GM21723 (cell line): Measurements from ENCODE around the gene PRDM11.

Source experiments
- ATAC-seq: cut with Tn5 transposase; IDR thresholded peaks from one replicate; pipeline ENCODE4 v1.9.1; 2021; ENCODE audit warnings: mild to moderate bottlenecking, moderate library complexity; ENCODE audit not compliant: unreplicated experiment

The PRDM11 gene

DNA sequence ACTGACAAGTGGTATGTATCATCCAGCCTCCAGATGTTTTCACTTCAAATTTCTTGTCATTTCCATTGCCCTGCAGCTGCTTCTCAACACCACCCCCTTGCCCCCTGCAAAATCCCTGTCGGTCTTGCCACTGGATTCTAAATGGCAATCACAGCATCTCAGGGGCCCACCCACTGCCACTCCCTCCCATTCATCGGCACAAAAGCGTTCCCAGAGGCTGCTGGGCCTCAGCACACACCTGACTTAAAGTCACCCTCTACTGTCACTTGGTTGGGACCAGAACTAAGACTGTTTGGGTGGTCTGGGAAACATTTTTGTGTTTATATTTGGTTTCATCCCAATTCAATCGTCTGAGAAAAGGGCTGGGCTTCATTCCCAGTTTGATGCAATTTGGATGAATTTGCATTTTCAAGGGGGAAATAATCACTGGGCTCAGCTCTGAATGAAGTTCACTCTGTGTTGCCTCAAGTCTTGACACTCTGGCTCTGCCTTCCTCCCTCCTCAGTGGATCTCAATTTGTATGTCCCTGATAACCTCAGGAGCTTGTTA is 112.6 kb downstream of the PRDM11 start:
- ATAC-seq: no peak

DNA sequence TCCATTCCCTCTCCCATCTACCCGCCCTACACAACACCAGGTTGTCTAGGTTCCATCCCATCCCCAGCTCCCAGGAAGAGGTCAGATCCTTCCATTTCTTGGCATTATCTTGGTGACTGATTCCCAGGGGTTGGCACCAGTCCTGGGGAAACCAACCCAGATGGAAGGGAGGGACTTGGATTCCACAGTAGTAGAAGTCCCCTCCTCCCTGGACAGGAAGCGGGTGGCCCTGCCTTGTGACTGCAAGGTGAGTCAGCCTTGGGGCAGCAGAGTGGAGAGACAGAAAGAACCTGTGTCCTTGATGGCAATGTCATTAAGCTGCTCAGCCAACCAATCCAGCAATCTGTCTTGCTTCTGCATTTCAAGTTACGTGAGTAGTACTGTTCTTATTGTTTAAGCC is 113.2 kb downstream of the PRDM11 start:
- ATAC-seq: no peak

DNA sequence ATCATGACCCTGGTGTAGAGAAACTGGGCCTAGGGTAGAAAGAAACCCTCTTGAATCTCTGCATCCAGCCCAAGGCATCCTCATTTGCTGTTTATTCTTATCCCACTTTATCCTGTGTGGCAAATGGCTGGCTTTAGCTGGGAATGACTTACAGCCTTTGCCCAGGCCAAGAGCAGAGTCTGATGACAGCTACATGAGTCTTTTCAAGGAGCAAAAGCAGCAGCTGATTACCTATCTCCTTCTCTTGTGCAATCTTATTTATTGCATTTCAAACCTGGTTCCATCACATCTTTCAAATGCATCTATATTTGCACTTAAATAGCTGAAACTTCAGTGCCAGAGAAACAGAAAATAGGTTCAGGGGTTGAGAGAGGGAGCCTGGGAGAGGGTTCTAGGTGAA is 113.6 kb downstream of the PRDM11 start:
- no peak for ATAC-seq

DNA sequence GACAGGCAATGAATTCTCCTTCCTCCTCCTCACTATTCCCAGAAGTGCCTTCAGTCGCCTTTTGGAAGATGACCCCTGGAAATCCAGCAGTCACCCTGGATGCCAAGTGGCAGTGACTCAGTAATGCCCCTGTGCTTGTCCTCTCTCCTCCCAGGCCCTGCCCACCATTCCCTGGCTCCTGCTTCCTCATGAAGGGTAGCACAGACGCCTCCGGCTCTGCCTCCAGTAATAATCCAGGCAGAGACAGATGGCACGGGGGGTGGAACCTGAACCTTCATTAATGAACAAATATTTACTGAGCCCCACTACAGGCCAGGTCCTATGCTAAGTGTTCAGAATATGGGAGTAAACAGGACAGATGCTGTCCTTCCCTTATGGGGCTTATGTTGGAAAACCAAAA is 116.5 kb downstream of the PRDM11 start:
- no peak for ATAC-seq

DNA sequence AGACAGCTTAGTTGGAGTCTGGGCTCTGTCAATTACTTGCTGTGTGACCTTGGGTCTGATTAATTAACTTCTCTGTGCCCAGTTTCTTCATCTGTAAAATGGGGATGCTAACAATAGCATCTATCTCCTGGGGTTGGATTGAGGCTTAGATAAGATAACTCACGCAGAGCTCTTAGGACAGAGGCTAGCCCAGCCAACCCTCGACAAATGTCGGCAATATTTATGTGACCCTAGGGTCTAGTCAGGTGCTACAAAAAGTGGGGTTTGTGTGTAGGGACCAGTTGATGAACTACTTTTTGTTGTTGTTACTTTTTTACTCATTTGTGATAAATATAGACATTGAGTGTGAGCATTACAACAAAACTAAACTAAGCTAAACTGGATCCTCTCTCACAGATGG is 117.3 kb downstream of the PRDM11 start:
- ATAC-seq: no peak

DNA sequence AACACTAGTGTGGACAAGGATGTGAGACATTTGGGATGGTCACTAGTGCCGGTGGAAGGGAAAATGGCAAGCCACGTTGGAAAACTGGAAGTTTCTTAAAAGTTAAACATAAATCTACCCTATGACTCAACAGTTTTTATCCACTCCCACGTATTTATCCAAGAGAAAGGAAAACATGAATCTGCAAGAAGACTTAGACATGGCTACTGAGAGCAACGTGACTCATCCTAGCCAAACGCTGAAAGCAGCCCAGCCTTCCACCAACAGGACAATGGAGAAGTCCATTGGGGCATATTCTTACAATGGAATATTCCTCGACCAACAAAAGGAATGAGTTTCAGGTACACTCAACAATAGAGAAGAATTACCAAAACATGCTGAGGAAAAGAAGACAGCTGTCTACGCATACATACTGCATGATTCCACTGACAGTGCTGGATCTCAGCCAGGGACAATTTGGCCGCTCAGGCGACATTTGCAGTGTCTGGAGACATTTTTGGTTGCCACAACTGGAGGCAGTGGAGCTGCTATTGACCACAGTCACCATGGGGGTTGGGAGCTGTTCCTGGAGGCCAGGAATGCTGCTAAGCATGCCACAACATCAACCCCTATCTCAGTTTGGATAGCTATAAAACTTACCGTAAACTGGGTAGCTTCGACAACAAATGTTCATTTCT is 118.5 kb downstream of the PRDM11 start:
- ATAC-seq: no peak

DNA sequence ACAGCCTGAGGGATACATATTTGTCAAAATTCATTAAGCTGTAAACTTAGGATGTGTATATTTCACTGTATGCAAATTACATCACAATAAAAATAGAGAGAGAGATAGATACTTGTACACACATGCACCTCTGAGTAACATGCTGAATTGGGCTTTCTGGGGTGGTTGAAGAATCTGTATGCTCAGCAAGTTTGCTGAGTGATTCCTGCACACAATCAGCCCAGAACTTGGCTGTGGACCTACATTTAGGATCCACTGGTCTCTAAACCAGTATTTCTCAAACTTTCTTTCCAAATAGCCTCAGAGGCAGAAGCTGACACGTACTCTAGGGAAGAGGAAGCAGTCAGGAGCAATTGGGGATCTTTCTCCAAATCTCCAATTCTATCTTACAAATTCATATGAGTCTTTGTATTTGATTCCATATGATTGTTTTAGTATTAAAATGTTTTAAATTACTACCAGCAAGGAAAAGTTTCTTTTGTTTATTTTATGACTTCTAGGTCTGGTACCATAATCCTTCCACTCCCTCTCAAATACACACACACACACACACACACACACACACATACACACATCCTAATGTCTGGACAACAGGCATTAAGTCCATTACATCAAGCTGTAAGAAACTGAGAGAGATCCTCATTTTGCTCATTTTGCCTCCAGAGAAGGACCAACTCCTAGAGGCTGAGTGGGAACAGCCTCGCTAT is 119.7 kb downstream of the PRDM11 start:
- ATAC-seq: no peak

DNA sequence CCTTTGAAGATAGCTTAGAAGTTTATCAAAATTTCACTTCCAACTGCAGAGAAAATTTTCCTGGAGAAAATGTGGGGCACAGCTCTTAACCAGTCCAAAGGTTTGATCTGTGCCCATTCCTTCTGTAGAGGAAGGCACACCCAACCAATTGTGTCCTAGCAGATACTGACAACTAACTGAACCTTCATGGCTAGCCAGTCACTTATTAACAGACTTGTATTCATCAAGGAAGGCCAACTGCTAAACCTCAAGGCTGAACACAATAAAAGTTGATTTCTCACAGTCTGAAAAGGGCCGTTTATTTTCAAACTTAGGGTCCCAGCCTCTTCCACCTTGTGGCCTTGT is 120.2 kb downstream of the PRDM11 start:
- no peak for ATAC-seq

DNA sequence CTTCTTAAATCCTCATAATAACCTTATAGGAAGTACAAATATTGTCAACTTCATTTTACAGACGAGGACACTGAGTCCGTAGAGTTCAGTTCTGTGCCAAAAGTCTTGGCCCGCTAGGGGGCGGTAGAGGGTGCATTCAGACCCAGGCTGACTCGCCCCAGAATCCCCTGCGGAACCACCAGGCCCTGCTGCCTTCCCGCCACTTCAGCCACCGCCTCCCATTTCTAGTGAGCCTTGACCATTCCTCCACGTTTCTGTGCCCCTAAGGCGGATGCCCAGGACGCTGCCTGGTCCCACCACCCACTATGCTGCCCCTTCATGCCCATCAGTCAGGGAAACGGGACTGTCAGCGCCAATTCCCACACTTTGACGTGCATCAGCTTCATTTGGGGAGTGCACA is 120.6 kb downstream of the PRDM11 start:
- ATAC-seq: no peak

DNA sequence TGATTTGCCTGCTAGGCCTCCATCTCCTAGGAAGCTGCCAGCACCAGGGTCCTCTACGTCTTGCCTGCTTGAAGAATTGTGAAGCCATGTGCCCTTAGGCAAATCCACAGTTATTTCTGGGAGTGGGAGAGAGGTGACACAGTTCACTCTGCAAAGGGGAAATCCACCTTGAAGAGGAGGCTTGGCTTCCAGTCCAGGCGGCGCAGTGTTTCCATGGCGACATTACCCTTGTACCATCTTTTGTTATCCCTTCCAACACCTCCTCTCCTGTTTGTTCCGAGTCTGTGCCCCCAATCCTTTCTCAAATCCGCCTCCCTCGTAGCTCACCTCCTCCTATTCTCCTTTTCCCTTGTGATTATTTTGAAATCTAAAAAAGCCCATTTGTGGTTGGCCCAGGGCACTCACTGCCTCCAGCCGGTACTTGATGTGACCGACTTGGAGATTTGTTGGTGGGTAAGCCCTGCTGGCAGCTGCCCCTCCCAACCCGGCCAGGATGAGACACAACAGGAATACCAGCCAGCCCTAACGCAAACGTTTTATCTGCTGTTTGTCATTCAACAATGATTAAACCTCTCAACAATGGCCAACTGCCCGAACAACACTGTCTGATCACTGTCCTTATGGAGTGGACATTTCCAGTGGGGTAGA is 121.3 kb downstream of the PRDM11 start:
- ATAC-seq: no peak

DNA sequence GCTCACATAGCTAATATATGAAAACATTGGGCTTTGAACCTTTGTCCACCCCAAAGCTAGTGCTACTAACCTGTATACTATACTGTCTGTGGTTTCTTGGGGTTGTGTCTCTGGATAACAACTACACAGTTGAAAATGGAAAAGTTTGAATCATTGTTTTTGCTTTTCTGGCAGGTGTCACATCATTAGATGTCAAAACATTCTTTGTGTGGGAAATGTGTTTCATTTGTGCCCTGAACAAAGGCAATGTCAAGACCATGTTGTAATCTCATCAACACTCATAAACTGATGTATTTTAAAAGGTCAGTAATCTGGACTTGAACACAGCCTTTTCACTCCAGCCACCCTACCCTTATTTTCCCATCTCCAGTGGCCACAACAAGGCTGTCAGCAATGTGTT is 123.2 kb downstream of the PRDM11 start:
- no peak for ATAC-seq

DNA sequence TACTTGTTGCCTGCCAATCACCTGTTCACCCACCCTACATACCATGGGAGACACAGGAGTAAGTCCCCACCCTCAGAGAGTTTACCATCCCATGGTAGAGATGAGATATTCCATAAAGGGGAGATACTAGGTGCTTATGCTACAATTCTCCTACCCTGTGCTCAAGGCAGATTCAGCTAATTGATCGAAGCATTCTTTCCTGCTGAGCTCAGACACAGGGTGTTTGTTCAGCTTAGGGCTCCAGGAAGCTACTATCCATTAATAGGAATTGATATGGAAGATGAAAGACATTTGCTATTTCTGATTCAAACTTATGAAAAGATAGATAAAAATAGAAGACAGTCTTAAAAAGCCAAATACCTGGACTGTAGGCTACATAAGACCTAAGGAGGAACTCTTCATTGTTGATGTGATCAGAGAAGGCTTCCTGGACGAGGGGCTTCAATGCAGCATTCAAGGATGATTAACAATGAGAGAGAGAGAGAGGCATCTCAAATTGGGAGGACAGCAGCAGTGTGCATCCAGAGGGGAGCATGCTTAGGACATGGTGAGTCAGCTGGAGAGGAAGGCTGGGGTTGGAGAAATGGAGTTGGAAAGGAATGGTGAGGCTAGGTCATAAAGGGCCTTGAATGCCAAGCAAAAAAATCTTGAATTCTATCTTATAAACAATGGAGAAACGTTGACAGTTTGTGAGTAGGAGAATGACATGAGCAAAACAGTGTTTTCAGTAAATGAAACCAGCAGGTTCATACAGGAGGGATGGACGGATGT is 124.7 kb downstream of the PRDM11 start:
- no peak for ATAC-seq

DNA sequence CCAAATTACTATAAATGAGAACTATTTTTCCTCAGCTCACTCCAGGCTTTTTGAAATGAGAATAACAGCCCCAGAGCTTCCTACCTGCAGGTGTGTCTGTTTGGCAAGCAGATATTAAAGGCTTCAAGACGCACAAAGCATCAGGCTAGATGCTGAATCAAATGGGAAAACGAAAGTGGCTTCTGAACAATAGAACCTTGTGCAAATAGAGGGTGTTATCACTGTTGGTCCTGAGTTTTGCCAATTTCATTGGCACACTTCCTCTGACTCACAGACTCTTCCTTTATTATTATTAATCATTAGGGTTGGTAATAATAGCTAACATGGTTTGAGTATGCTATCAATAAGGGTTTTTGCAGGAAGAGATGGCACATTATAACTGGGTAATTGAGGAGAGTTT is 126.3 kb downstream of the PRDM11 start:
- no peak for ATAC-seq

DNA sequence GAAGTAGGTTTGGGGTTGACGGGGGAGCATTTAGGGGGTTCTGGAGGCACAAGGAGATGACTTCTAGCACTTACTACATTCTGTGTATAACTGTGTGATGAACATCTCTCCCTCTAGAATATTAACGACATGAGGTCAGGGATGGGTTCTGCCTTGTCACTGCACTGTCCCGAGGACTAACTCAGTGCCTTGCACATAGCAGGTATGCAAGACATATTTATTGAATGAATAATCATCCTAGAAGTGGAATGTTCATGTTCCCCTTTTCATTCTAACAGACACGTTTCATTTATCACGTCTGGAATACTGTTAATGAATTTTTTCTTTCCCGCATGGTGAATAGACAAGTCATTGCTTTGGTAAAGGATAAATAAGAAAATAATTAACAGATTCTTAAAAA is 127.1 kb downstream of the PRDM11 start:
- no peak for ATAC-seq

DNA sequence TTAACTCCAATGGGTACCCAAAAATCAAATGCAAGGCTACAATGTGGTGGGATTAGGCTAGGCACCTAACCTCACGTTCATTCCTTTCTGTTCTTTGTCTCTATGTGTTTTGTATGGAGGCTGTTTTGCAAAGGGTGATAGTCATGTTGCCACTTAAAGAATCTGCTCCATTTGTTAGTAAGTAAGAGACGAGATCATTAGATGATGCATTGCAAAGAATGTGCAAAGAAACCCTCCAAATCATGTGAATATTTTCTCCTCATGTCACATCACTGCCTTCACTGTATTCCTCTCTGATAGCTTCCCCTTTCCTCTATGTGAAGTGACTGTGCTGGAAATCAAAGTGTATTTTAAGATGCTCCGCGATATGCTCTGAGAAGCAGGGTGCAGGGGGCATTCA is 127.8 kb downstream of the PRDM11 start:
- ATAC-seq: no peak

DNA sequence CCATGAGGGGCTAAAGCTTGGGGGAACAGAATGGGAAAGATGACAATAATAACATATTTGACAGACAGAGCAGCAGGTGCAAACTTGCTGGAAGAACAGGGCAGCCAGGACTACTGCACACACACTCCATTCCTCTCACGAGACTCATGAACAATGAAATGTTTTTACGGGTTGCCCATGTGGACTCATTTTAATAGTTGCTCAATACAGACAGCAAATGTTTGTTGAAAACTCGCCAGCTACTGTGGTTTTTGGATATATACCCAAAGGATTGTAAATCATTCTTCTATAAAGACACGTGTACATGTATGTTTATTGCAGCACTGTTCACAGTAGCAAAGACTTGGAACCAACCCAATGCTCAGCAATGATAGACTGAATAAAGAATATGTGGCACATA is 129.4 kb downstream of the PRDM11 start:
- ATAC-seq: no peak

DNA sequence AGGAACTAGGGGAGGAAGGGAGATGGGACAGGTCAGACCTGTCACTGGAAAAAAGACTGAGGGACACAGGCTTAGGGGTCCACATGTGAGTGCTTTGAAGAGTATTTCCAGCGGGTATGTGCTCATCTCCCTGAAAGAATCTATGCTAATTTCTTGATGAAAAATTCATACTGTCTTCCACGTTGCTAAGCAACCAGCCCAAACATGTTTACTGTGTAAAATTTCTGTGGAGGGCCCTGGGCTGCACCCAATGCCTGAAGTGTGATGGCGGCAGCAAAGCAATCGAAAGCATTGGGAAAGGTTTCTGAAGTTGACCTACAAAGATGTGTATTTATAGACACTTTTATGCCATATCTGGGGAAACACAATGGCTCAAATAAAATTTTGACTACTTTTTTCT is 132.3 kb downstream of the PRDM11 start:
- ATAC-seq: no peak

DNA sequence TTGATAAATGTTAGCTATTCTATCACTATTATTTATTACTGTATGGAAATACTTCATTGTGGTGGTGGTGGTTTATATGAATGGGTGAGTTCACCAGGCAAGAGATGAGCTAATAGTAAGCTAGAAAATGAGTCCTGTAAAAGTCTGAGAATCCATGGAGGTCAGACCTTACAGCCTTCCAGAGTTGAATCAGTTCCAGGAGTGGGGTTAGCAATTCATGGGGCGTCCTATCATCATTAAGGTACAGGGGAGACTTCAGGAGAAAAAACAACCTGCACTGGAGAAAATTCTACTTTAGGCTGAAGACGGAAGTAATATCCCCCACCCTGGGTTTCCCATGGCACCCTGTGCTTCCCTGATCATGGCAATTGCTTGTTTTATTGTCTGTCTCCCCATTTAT is 133.2 kb downstream of the PRDM11 start:
- ATAC-seq: no peak

DNA sequence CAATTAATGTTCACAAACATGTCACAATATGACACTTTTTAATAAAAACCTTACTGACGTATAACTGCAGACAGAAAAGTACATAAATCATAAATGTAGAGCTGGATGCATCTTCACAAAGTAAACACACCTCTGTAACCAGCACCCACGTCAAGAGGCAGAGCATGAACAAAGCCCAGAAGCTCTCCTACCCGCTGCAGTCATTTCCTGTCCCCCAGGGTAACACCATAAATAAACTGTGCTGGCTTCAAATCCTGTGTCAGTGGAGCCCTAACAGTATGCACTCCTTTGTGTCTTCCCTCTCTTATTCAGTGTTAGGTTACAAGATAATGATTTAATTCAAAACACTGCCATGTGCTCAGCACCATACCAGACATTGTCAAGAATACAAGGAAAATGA is 134.0 kb downstream of the PRDM11 start:
- ATAC-seq: no peak

DNA sequence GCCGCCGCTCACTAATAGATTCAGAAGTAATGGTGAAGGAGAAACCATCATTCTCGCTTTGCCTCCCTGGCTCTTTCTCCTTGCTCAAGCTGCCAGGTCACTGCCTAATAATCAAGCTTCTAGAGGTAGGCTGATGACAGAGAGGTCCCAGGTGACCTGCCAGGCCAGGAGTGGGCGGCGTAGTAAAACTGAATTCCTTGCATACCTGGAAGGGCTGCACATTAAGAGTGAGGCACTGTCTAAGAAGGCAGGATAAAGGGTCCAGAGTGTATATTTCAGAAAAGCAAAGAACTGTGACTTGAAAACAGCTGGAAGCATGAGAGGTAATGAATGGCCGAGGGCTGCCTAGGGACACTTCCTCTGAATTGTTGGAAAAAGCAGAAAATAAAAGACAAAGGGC is 135.6 kb downstream of the PRDM11 start:
- no peak for ATAC-seq
